ENCODE measurements around the gene ARIH1.

- TF ChIP-seq POLR2AphosphoS5 (IDR thresholded peaks at IDR 0.05; ENCODE audit: insufficient read depth, low read depth, low read length): no peak
- no peak for TF ChIP-seq EZH2 (IDR thresholded peaks at IDR 0.05; ENCODE audit: borderline replicate concordance, low read depth, low read length, severe bottlenecking)
- no peak for TF ChIP-seq CTCF (IDR thresholded peaks at IDR 0.05; ENCODE audit: extremely low read depth in 1 of 2, insufficient read depth in 1 of 2, low read depth in 1 of 2, low read length in 2 of 2)
Measured at GRCh38 chr15:72492733-72493132, 18.6 kb downstream of the ARIH1 start.

Data from endothelial cell of umbilical vein (primary cell).